HG03108 (cell line): ENCODE results near the gene MALRD1.
"Not testable (repeated sequence)": the region's sequence is repeated elsewhere in the genome, so short reads cannot be mapped to it uniquely, and the experiment has no call there.

Experiments
- ATAC-seq: cut with Tn5 transposase; IDR thresholded peaks from one replicate; pipeline ENCODE4 v1.9.1; 2021; ENCODE audit warnings: moderate library complexity; ENCODE audit not compliant: unreplicated experiment

MALRD1 gene

DNA sequence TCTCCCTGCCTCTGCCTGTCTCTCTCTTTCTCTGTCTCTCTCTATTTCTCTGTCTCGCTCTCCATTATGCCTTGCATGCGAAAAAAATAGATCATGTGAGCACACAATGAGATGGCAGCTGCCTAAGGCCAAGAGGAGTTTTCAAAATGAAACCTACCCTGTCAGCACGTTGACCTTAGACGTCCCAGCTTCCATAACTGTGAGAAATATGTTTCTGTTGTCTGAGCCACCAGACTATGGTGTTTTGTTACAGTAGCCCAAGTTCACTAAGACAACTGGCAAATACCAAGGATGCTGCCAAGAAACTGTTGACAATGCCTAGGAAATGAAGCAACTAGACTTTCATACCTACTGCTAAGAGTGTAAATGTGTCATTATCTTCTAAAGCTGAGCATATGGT lies 697.1 kb downstream of the MALRD1 start:
- ATAC-seq, result no peak

DNA sequence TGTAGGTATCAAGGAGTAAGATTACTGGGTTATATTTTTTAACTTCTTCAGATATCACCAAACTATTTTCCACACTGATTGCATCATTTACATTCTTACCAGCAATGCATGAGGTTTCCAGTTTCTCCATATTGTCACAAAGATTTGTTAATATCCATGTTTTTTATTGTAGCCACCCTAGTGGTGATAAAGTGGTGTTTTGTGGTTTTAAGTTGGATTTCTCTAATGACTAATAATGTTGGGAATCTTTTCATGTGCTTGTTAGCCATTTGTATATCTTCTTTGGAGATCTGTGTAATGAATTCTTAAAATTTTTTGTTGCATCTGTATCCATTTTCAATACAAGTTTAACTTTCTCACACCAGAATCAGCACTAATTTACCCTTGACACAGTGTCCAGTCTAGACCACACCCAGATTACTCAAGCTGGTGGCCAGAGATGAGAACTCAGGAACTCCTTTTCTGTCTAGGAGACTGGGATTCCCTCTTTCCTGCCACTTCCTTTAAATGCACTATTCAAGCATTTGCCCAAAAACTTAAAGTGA lies 700.7 kb downstream of the MALRD1 start:
- no peak for ATAC-seq

DNA sequence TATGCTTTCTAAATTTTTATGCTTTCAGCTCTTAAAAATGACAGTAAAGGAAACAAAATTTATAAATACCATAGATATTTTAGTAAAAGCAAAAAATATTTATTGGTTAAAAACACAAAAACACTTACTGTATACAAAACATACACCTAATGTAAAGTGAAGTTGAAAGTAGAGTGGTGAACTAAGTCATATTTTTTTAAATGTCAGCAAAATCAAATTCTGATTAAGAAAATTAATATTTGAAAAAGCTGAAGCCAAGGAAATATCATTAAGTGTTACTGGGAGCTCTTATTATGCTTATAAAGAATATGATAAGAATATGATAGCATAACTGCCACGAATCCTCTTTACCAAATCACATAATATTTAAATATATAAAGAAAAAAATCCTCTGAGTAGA lies 702.4 kb downstream of the MALRD1 start:
- no peak for ATAC-seq

DNA sequence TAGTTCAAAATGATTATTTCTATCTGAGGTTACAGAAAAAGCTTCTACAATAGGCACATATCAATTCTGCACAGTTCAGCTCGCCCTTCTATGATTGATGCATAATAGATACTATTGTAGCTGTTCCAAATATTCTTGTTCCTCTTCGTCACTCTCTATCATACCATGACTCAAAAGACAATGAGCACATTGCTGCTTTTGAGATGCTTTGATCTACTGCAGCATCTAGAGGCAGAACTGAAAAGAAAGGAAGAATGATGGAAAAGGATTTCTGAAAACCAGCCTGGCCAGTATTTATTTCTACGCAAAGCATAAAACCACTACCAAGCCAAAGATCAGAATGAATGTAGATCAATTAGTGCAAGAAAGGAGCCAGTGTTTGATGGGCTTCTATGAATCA lies 708.3 kb downstream of the MALRD1 start:
- no peak for ATAC-seq

DNA sequence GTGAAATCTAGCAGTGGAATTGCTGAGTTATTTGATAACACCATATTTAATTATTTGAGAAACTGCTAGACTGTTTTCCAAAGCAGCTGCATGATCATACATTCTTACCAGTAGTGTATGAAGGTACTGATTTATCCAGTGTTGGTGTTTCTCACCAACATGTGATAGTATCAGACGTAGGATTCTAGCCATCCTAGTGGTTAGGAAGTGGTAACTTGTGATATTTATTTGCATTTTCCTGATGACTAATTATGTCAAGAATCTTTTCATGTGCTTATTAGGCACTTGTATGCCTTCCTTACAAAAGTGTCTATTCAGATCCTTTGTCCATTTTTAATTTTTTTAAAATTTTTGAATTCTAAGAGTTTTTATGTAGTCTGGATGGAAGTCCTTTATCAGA lies 713.4 kb downstream of the MALRD1 start:
- no peak for ATAC-seq

DNA sequence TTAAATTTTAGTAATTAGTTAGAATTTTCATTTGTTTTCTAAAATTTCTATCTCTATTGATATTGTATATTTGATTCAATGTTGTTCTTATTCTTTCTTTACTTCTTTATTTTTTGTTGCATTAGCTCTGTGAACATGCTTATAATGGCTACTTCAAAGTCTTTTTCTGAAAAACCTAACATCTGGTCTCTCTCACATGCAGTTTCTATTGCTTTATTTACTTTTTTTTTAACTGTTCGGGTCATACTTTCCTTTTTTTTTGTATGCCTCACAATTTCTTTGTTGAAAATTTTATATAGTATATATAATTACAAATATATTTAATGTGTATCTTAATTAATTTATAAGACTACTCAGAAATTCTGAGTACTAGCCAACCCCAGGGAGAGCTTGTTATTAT lies 715.5 kb downstream of the MALRD1 start:
- no peak for ATAC-seq

DNA sequence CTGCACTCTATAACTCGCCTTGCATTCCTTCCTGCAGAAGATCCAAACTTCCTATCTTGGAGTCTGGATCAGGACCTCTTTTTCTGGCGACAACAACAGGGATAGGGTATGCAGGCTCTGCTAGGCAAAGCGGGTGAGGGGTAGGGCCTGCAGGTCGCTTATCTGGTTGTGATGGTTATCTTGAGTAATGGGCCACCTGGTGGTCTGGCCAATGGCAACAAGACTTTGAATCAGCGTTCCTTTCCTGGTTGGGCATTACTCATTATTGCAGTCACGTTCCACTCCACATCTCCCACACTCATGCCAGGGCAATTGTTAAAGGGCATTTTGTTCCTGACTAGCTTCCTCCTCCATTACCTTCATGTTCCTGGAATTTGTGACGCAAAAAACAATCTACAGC lies 719.3 kb downstream of the MALRD1 start:
- no peak for ATAC-seq

DNA sequence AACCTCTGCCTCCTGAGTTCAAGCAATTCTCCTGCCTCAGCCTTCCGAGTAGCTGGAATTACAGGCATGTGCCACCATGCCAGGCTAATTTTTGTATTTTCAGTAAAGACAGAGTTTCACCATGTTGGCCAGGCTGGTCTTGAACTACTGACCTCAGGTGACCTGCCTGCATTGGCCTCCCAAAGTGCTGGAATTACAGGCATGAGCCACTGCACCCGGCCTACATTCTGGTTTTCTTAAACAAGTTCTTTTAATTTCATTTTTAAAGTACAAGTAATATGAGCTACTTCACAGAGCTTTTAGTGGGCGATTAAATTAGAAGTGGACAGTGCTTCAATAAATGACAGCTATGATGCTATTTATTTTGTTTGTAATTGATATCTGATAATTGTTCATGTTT lies 721.2 kb downstream of the MALRD1 start:
- ATAC-seq, result not testable (repeated sequence)

DNA sequence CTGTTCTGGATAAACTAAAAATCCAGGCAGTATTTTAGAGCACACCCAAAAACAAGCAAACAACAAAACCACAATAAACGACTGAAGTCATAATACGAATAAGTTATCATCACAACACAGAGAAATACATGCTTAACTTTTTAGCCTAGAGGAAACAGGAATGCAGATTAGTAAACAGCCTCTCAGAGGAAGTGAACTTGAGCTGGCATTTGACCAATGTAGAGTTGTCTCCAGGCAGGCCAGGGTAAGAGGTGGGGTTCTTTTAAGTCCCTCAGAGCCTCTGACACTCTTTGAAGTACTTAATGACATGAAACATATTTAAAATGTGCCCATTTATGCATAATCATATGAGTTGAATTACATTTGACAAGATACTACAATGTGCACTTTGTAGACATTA lies 724.4 kb downstream of the MALRD1 start:
- ATAC-seq, result no peak

DNA sequence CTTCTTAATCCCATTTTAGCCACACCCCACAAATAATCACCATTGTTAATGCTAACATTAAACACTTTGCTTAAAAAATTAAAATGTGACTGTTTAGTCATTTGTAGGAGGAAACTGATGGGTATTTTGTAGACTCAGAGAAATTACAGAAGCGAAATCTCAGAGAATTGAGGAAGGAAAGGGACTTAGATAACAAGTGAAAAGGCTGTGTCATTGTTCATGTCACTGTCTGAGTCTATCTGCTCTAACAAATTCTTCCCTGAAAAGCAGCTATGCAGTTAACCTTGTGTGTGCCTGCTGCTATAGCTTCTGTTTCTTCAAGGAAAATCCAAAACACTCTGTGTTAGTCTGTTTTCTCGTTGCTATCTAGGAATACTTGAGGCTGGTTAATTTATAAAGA lies 726.7 kb downstream of the MALRD1 start:
- ATAC-seq, result no peak

DNA sequence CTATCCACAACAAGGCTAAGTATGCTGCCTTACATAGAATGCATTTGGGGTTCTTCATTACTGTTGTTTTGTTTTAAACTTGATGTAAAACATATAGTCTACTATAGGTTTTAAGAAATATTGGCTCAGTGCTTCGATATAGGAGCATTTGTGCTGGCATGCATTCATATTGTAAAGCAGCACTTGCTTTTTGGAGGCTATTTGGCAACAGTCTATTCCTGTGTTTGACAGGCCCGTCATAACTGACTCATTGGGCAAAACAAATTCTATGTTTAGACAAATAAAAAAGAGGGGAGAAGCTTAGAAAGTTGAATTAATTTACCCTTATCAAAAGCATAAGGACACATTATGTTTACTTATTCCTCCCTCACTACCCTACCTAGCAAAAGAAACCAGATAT lies 729.2 kb downstream of the MALRD1 start:
- no peak for ATAC-seq

DNA sequence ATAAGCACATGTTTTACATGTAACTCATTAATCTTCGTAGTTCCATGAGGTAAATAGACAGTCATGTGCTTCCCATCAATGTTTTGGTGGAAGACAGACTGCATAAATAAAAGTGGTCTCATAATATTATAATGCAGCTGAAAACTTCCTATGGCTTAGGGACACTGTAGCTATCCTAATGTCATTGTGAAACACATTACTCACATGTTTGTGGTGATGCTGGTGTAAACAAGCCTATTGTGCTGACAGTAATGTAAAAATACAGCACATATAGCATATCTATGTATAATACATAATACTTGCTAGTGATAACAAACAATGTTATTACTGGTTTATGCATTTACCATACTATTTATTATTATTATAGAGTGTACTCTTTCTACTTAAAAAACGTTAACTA lies 730.4 kb downstream of the MALRD1 start:
- no peak for ATAC-seq

DNA sequence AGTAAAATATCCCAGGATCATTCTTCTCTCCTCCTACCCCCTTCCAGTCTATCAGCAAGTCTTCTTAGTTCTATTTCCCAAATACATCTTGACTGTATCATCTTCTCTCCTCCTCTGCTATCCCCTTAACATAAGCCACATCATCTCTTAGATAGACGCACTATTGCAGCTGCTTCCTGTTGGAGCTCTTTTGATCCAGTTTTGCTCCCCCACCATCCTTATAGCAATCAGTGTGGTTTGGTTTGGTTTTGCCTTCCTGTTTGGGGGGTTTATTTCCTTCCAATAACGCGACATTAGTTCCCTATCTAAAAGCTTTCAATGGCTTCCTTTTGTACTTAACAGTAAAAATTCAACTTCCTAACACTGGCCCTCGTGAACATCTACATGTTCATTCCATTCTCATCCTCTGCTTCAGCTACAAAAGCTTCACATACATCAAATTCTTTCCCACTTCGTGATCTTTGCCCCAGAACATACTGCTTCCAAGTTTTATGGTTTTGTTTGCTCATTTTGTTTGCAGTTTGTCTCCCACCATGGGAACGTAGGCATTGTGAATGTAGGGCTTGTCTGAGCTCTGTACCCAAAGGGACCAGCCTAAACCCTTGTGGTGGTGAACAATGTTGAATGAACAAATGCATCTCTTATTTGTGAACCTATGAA lies 734.0 kb downstream of the MALRD1 start:
- ATAC-seq, result no peak

DNA sequence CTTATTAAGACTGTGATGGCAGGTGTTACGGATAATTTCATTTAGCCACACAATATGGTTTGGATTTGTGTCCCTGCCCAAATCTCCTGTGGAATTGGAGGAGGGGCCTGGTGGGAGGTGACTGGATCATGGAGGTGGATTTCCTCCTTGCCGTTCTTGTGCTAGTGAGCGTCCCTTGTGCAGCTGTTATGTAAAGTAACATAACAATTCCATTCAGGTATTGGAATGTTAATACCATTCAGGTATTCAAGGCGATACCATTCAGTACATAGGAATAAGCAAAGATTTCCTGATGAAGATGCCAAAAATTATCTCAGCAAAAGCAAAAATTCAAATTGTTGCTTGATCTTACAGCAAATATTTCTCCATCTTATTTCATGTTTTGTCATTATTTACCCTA lies 735.1 kb downstream of the MALRD1 start:
- ATAC-seq, result no peak
